Lung (tissue), 12 donors: ENCODE measurements around the gene OPCML. TPM values are rescaled to one million over a fixed set of nuclear protein-coding genes. Genes with fewer than 3 reads are reported as not detected.

Experiments
- ATAC-seq: fragments of 200-7000 bp; cut with Tn5 transposase; one replicate; pipeline ENCODE4 v1.9.1; 2020; ENCODE audit warnings: moderate number of reproducible peaks; ENCODE audit not compliant: insufficient read depth, low FRiP score
- DNase-seq, 3 donors: peaks; one replicate each; pipeline ENCODE4 v3.0.0-alpha.2; 2013 to 2017
- H3K27ac ChIP-seq, 2 donors: one replicate each; pipeline ENCODE4 v1.5.1; 2013; ENCODE audit warnings: mild to moderate bottlenecking in 2 of 2, moderate library complexity in 2 of 2, control low read depth in 1 of 2, inconsistent platforms in 1 of 2, low read depth in 1 of 2, low read length in 1 of 2
- H3K27me3 ChIP-seq, 3 donors: one replicate each; pipeline ENCODE4 v1.5.1; 2013; ENCODE audit warnings: low read length in 2 of 3; ENCODE audit not compliant: control insufficient read depth in 3 of 3, insufficient read depth in 3 of 3
- H3K36me3 ChIP-seq, 4 donors: one replicate each; pipeline ENCODE4 v1.5.1; 2013; ENCODE audit warnings: low read length in 4 of 4, mild to moderate bottlenecking in 1 of 4, moderate library complexity in 1 of 4; ENCODE audit not compliant: control insufficient read depth in 4 of 4, insufficient read depth in 4 of 4
- H3K4me1 ChIP-seq, 5 donors: one replicate each; pipeline ENCODE4 v1.5.1; 2013; ENCODE audit warnings: low read length in 5 of 5, mild to moderate bottlenecking in 2 of 5, moderate library complexity in 1 of 5; ENCODE audit not compliant: control insufficient read depth in 5 of 5, insufficient read depth in 5 of 5
- H3K4me3 ChIP-seq: one replicate; pipeline ENCODE4 v1.5.1; 2013; ENCODE audit warnings: mild to moderate bottlenecking, control low read depth, moderate library complexity
- H3K9ac ChIP-seq, 2 donors: one replicate each; pipeline ENCODE4 v1.5.1; 2013; ENCODE audit warnings: low read length in 2 of 2, control low read depth in 1 of 2; ENCODE audit not compliant: insufficient read depth in 1 of 2
- H3K9me3 ChIP-seq, 4 donors: one replicate each; pipeline ENCODE4 v1.5.1; 2013; ENCODE audit warnings: low read length in 3 of 4, mild to moderate bottlenecking in 1 of 4, moderate library complexity in 1 of 4; ENCODE audit not compliant: control insufficient read depth in 4 of 4, insufficient read depth in 3 of 4
- WGBS, 2 donors: extraction: QIAGEN DNeasy Blood & Tissue Kit; methylation state at CpG; one replicate each; pipeline ENCODE4 v1.1.7; 2013; 5-methylcytosine and 5-hydroxymethylcytosine counted together
- polyA plus RNA-seq, 2 donors: library from polyadenylated mRNA; stranded (reverse); fragments of 200-250 nt; gene quantifications; one replicate each; pipeline ENCODE4 v1.2.1, GENCODE V29; 2013
- total RNA-seq, 2 donors: library from RNA; depleted of rRNA in 1 of 2; stranded (reverse); fragments of >200 nt in 1 of 2; gene quantifications; one replicate each; pipeline ENCODE4 v1.2.1, GENCODE V29; 2014 to 2021
- TF ChIP-seq, protein P1 (sequence below): IDR thresholded peaks from 2 replicates; pipeline ENCODE4 v1.5.1; 2012; ENCODE audit warnings: mild to moderate bottlenecking; ENCODE audit errors: control extremely low read depth, extremely low read depth
- donor health status: control.
- donor health status: control.
- donor health status: Bipolar disorder and iron deficiency.
- donor health status: healthy.
- donor health status: DM: yes; HTN: yes; CAD: no.

OPCML gene
- total and polyA plus RNA-seq, 4 donors, result 0.49 to 0.74 TPM; not detected in 2

DNA sequence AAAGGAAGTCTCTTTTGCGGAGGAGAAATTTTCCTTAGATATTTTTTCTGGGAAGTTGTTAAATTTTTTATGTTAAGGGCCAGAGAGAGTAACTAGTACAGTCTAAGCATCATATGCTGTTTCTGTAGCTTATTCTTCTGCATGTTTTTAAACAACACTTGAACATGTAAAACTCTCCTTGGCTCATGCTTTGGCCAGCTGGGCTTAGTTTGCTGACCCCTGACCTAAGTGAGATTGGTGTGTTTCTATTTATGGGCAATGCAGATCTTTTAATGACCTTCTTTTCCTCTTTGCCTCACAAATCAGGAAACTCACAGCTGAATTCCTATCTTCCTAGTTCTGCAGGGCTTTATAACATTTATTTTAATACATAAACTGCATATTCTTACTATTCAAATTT is 942.5 kb downstream of the OPCML start:
- ATAC-seq (no peak), DNase-seq (peak; percentile 57 to 88 (median 85))
- Histone ChIP-seq H3K9me3 (no peaks in the 10 kb centered on the region), H3K36me3 (no peaks in the 10 kb centered on the region), H3K9ac (no peak overlapping the region), H3K27ac (no peak overlapping the region), H3K4me1 (peaks cover 0 to 36% (median 4%) of the 10 kb centered on the region in 5 donors), H3K4me3 (no peak overlapping the region), H3K27me3 (no peaks in the 10 kb centered on the region)
- TF ChIP-seq, protein P1, sequence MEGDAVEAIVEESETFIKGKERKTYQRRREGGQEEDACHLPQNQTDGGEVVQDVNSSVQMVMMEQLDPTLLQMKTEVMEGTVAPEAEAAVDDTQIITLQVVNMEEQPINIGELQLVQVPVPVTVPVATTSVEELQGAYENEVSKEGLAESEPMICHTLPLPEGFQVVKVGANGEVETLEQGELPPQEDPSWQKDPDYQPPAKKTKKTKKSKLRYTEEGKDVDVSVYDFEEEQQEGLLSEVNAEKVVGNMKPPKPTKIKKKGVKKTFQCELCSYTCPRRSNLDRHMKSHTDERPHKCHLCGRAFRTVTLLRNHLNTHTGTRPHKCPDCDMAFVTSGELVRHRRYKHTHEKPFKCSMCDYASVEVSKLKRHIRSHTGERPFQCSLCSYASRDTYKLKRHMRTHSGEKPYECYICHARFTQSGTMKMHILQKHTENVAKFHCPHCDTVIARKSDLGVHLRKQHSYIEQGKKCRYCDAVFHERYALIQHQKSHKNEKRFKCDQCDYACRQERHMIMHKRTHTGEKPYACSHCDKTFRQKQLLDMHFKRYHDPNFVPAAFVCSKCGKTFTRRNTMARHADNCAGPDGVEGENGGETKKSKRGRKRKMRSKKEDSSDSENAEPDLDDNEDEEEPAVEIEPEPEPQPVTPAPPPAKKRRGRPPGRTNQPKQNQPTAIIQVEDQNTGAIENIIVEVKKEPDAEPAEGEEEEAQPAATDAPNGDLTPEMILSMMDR, result no peak
- 71 to 77% methylated on average over 1 of the region's 1 CpG for WGBS, 2 donors

- no peak overlapping the region for H3K4me3 ChIP-seq
- no peak overlapping the region for H3K9ac ChIP-seq
- DNase-seq (no peak), ATAC-seq (no peak)
- no peak overlapping the region for H3K27ac ChIP-seq
- H3K9me3 ChIP-seq, result no peaks in the 10 kb centered on the region
- H3K27me3 ChIP-seq, result no peaks in the 10 kb centered on the region
- H3K36me3 ChIP-seq, result no peaks in the 10 kb centered on the region
- H3K4me1 ChIP-seq, result peaks cover 0 to 36% (median 4%) of the 10 kb centered on the region in 5 donors
- TF ChIP-seq, protein P1, result no peak
Measured at GRCh38 chr11:132588366-132588765, 943.9 kb downstream of the OPCML start.

- no peak for ATAC-seq
- DNase-seq, result no peak
- H3K27ac ChIP-seq, result no peak overlapping the region
- H3K9ac ChIP-seq, result no peak overlapping the region
- H3K9me3 ChIP-seq, result no peaks in the 10 kb centered on the region
- no peaks in the 10 kb centered on the region for H3K27me3 ChIP-seq
- TF ChIP-seq, protein P1, result no peak
- no peaks in the 10 kb centered on the region for H3K36me3 ChIP-seq
- 95% methylated on average over 2 of the region's 2 CpGs for WGBS, 2 donors
- H3K4me1 ChIP-seq, result peaks cover 0 to 36% (median 4%) of the 10 kb centered on the region in 5 donors
- H3K4me3 ChIP-seq, result no peak overlapping the region
Measured at GRCh38 chr11:132587716-132588115, 944.6 kb downstream of the OPCML start.

GRCh38 chr11:132586801-132587200 is 945.5 kb downstream of the OPCML start:
- H3K9me3 ChIP-seq, result no peaks in the 10 kb centered on the region
- H3K36me3 ChIP-seq, result no peaks in the 10 kb centered on the region
- peaks cover 0 to 36% (median 4%) of the 10 kb centered on the region in 5 donors for H3K4me1 ChIP-seq
- no peak overlapping the region for H3K4me3 ChIP-seq
- TF ChIP-seq, protein P1, result no peak
- DNase-seq, result peak; percentile 61 to 89 (median 88)
- no peaks in the 10 kb centered on the region for H3K27me3 ChIP-seq
- H3K9ac ChIP-seq, result no peak overlapping the region
- no peak for ATAC-seq
- no peak overlapping the region for H3K27ac ChIP-seq
- WGBS, 2 donors, result 60 to 75% methylated on average over 2 of the region's 2 CpGs
